D721Med (cell line): ENCODE data around the gene MS4A14.

Source experiments
- DNase-seq: peaks from one replicate; pipeline ENCODE4 v3.0.0; 2011; ENCODE audit warnings: low spot score; ENCODE audit not compliant: insufficient read length
- FAIRE-seq: peaks from 2 replicates; lab custom pipeline; 2011; peaks lifted over from hg19 to GRCh38; lab: Jason Lieb, UNC
- CTCF ChIP-seq: IDR thresholded peaks from 2 replicates; pipeline ENCODE4 v1.5.1; 2012; ENCODE audit warnings: mild to moderate bottlenecking, control low read depth; ENCODE audit not compliant: insufficient read depth; ENCODE audit errors: missing control alignments

MS4A14 gene

GRCh38 chr11:60396382-60396781, at the start of gene MS4A14:
Gene MS4A14 (plus strand): TSS chr11:60396459. CDS start chr11:60396579, 120 bp downstream.
- DNase-seq, result no peak
- no peak for TF ChIP-seq CTCF
- FAIRE-seq, result no peak

GRCh38 chr11:60347084-60347797, 49.0 kb upstream of the MS4A14 start:
- DNase-seq (no peak), FAIRE-seq (no peak)
- TF ChIP-seq CTCF, result no peak

- DNase-seq (no peak), FAIRE-seq (no peak)
- TF ChIP-seq CTCF, result no peak
Observed at GRCh38 chr11:60348116-60348515, 48.1 kb upstream of the MS4A14 start.

- FAIRE-seq (no peak), DNase-seq (no peak)
- TF ChIP-seq CTCF, result no peak
Observed at GRCh38 chr11:60349990-60350389, 46.3 kb upstream of the MS4A14 start.

- no peak for TF ChIP-seq CTCF
- FAIRE-seq (no peak), DNase-seq (no peak)
Observed at GRCh38 chr11:60357771-60358170, 38.5 kb upstream of the MS4A14 start.

GRCh38 chr11:60360621-60361020, 35.6 kb upstream of the MS4A14 start:
- TF ChIP-seq CTCF, result no peak
- no peak for DNase-seq
- FAIRE-seq, result no peak

GRCh38 chr11:60362241-60362640, 34.0 kb upstream of the MS4A14 start:
- no peak for DNase-seq
- TF ChIP-seq CTCF, result no peak
- FAIRE-seq, result no peak
